GM21367 (cell line): ENCODE measurements around the gene MAP2K4.

Experiments used
- ATAC-seq: cut with Tn5 transposase; IDR thresholded peaks from one replicate; pipeline ENCODE4 v1.9.1; 2021; ENCODE audit not compliant: unreplicated experiment

Gene MAP2K4

DNA sequence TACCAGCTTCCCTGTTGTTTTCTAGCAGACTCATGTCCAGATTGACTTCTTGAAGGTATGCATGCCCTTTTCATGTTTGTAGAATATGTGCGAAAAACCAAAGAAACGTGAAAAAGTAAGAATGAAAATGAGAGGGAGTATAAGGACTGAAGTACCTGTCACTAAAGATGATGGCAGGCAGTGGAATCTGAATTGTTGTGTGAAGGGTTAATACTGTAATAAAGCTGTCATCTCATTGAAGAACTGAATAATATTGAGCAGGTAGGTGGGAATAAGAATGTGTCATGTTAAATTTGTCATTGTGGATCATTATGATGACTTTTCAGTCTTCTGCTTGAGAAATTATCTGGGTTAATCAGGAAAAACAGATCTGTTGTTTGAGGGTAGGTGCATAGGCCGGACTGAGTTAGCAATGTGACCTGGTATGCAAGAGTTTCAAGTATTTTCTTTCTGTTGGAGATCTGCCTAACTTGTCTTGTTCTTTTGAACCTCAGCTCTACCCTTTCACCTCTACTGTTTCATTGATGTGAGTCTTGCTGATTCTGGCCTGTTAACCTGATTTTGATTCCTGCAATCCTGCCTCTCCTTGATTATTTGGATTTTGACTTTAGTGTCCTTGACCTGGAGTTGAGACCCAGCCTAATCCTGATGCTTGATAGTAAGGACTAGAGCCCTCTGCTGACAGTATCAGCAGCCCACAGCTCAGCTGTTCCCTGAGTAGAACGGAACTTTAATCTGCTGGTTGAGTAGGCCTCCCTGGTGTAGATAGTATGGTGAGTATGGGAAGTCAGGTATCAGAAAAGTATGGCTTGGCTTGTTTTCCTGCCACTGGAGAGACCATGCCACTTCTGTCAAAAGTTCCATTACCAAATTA, 64.6 kb downstream of the MAP2K4 start:
- no peak for ATAC-seq

DNA sequence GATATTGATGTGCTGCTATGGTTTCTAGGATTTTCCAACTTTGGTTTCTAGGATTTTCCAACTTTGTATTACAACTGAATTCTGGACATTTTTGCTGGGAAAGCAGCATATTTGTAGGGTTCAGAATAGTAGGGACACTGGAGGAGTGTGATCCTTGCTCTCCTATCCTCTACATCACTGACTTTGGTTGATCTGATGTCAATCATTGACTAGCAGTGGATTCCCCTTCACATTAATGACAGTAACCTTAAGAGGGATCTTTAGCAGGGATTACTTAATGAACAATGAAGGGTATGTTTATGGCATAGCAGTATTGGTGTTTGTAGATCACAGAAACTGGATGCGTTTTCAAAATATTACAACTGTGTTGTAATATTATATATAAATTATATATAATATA, 67.4 kb downstream of the MAP2K4 start:
- ATAC-seq = no peak

DNA sequence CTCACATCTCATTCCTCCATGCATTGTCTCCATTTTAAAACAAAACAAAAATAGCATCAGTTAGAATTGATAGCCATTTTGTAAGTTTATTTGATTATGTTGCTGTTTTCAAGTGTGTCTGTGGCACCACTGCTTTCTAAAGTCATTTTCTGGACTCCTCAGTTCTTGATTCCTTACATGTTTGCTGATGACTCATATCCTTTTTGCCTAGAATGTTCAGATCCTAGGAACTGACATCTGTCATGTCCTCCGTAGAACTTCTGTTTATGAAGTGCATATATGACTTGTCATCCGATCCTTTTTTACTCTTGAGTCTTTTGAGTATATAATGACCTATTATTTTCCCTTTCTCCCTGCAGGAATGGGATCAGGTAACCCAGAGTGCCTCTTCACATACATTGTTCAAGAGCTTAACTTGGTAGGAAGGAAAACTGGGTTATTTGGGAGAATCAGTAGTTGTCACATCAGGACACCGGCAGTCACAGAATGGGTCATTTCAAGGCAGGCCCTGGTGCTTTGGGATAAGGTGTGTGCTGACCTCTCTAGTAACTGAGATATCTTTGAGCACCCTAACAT, 69.2 kb downstream of the MAP2K4 start:
- ATAC-seq = no peak

DNA sequence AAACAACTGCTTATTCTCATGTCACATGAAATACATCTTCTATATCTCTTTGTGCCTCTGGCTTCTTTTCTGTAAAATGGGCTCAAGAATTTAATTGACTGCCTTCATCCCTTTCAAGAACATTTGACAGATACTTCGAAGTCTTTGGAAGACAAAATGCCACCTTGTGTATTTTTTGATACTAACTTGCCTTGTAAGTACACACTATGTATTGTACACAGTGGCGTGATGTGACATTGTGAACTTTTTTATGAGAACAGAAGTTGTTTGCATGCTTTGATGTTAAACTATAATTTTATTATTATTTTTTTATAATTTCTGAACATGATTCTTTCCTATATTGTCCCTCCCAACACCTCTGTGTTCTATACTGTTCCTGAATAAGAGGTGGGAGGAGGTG, 73.7 kb downstream of the MAP2K4 start:
- no peak for ATAC-seq

DNA sequence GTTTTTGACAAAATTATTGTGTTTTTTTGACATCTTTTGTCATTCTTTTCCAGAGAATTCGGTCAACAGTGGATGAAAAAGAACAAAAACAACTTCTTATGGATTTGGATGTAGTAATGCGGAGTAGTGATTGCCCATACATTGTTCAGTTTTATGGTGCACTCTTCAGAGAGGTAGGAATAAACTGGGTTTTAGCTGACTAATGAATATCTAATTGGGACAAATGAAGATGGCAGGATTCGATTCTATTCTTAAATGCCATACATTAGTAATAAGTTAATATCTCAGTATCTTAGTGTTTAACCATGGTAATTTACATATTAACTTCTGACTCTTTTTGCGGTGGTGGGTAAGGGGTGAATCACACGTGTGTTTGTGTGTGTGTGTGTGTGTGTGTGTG, 74.8 kb downstream of the MAP2K4 start:
- ATAC-seq = no peak

DNA sequence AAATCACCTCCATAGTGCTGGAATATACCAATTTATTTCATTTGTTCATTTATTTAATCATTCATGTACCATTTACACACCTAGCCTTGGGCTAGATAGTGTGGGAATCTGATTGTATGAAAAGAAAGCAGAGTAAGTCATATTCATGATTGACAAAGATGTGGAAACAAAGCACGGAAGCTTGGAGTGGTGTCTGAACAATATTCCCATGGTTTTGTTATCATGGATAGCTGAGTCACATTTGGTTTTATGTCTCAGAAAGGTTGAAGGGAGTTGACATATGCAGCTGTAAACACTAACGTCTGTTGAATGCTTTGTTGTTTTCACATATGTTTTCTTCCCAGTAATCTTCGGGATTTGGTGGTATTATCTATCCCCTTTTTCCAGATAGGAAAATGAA, 76.6 kb downstream of the MAP2K4 start:
- no peak for ATAC-seq

DNA sequence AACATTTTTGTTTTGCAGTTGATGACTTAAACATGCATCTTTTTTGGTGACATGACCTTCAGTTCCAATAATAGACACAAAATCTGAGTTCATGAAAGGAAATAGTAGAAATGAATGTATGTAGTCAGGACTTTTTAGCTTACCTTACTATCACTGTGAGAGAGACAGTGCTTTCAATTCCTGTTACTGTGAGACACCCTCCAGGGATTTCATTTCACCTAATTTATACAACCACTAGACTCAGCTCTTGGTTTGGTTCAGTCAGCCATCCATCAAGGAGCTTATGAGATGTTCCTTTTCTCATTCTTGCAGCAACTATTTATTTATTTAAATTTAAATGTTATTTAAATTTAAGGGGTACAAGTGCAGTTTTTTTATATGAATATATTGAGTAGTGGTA, 77.9 kb downstream of the MAP2K4 start:
- ATAC-seq = peak; percentile 98

DNA sequence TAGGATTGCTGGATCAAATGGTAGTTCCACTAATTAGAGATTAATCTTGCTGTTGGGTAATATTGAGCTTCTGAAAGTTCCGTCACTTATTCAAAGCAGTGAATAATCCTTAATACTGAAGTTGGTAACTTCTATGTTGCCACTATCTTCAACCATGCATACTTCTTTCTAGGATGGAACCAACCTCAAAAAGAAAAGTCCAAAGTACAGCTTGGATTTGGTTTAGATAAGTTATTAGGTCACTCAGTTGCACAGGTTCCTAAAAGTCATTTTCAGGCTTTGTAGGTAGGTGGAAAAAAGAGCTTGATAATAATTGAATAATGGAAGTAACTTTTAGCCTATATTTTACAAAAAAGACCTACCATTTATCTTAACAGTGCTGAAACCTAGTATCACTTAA, 78.7 kb downstream of the MAP2K4 start:
- ATAC-seq = no peak

DNA sequence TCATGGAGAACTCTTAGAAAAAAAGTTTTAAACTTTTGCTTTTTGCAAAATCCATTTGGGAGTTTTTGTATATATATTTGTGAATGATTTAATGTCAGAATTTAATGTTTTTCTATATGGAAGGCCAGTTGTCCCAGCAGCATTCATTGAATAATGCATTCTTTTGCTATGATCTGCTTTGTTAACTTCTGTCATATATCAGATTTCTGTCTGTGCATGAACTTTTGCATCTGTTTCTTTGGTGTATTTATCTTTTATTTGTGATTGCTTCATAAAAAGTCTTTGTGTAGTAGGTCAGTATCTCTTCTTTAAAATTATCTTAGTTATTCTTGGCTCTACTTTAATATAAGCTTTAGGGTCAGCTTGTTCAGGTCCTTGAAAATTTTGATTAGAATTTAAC, 84.2 kb downstream of the MAP2K4 start:
- no peak for ATAC-seq

DNA sequence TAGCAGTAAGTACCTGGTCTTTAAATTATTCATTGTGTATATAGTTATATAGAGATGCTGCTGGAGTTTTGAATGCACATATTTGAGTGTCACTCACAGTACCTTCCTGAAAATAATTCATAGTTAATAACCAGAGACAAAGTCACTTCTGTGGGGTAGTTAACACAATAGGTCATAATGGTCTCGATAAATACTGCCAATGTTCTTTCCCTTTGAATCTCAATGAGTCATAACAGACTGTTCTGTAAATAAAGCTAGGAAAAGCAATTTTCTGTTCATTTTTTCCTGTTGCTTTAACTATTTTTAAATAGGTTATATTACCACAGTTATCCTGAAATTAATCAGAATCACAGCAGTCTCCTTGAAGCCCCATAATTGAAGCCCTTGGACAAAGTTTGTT, 87.2 kb downstream of the MAP2K4 start:
- no peak for ATAC-seq

DNA sequence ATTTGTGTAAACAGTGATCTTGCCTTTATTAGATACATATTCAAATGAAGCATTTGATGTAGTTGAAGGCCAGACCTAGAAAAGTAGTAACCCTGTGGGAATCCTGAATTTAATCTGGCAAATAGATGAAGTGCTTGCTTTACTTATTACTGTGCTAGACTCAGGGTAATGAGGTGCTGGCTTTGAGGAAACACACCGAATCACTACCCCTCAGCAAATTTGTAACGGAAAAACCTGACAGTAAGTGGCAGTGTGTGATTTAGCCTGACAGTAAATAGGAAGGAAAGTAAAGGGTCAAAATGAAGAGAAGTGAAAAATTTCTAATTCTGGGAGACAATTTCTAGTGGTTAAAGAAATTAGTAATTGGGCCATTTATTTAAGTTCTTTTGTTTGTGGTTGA, 90.2 kb downstream of the MAP2K4 start:
- no peak for ATAC-seq

DNA sequence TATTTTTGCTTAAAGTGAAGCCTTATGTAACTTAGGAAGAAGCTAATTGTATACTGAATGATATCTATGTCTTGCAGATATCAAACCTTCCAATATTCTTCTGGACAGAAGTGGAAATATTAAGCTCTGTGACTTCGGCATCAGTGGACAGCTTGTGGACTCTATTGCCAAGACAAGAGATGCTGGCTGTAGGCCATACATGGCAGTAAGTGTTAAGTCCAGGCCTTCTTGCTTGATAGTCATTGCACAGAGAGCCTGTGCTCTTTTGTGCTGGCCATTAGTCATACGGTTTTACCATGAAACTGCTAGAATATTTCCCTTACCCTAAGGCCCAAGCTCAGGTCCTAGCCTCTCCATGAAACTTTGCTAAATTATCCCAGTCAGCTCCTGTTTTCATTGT, 92.5 kb downstream of the MAP2K4 start:
- no peak for ATAC-seq

DNA sequence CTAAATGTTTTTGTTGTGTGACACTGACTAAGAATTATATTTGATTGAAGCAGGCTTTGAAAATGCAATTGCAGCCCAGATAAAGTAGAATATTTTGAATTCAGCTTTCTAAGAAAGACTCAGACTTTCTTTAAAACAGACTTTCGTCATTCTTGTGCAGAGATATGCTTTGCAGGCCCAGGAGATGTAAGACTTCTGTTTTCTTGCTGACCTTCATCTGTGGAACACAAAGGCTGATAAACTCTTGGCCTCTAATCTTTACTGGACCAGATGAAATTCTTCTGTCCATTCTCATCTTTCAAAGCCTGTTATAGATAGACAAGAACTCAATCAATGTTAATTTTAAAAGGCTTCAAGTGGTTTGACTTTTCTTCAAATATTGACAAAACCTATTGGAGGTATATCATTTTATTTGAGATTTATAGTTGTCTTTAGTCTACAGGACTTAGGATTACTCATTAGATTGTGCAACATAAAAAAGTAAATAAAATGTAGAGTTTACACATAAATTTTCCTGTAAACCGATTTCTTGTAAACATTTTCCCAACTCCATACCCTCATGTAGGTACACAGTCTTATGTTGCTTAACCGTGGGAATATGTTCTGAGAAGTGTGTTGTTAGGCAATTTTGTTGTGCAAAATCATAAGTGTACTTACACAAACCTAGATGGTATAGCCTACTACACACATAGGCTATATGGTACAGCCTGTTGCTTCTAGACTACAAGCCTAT, 94.2 kb downstream of the MAP2K4 start:
- no peak for ATAC-seq

DNA sequence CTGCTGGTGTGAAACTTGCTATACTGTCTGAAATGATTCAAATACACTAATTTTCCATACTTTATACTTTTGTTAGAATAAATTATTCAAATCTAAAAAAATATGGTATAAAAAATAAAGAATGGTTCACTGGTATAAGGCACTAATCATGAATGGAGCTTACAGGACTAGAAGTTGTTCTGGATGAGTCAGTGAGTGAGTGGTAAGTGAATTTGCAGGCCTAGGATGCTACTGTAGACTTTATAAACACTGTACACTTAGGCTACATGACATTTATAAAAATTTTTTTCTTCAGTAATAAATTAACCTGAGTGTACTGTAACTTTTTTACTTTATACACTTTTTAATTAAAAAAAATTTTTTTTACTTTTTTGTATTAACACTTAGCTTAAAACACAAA, 95.5 kb downstream of the MAP2K4 start:
- no peak for ATAC-seq

DNA sequence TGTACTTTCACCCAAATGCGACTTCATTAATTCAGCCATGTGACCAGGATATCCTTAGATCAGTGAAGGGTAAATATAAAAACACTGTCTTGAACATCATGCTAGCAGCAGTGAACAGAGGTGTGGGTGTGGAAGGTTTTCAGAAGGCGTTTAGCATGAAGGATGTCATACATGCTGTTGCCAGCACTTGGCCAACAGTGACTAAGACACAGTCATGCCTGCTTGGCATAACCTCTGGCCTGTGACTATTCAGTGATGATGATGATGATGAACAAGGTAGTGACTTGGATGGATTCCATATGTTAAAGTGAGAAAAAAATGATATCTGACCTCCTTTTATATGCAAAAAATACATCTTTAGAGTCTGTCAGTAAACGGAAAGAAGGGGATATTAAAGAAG, 97.9 kb downstream of the MAP2K4 start:
- no peak for ATAC-seq

DNA sequence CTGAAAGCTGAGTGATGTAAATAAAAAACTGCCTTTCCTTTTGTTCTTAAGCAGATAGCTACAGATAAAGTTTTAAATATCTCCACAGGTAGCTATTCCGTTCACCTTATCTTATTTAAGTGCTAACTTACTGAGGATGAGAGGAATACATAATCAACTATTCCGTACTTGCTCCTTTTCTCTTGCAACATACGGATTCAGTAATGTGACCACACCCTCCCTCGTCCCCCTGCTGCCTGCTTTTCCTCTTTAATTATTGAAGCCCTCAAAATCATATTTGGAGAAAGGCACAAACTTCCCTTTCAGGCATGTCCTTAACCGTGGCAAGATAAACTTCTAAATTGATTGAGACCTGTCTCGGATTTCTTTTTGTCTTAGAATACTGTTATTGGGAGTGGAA, 101.4 kb downstream of the MAP2K4 start:
- ATAC-seq = no peak

DNA sequence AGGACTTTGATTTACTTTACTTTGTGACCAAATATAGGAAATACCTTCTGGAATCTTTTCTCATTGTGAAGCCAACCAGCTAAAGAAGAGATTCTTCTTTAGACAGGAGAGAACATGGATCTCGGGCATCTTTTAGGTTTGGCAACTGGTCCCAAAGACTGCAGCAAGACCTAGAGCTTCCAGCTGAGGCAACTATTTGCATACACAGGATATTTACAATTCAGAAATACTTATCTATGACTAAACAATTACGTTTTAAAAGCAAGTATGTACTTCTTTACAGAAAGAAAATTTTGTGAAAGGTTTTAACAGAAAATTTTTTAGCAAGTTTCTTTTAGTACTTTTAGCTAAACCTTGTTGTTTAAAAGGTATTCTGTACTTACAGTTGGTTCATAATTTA, 106.5 kb downstream of the MAP2K4 start:
- no peak for ATAC-seq

DNA sequence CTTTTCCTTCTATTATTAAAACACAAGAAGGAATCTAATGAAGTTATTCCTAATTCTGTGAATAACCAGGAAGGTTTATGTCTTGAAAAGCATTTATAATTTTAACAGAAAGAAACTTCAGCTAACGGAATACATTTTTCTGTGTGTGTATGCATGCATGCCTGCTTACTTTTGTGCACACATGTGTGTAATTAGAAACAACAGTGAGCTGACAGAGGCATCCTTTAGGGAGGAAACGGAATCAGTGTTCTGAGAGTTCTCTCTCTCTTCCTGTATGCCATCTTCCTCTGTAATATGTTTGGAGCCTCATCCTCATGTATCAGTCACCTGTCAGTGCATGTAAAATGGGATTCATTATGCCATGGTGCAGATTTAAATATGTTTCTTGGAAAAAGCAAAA, 107.0 kb downstream of the MAP2K4 start:
- ATAC-seq = no peak

DNA sequence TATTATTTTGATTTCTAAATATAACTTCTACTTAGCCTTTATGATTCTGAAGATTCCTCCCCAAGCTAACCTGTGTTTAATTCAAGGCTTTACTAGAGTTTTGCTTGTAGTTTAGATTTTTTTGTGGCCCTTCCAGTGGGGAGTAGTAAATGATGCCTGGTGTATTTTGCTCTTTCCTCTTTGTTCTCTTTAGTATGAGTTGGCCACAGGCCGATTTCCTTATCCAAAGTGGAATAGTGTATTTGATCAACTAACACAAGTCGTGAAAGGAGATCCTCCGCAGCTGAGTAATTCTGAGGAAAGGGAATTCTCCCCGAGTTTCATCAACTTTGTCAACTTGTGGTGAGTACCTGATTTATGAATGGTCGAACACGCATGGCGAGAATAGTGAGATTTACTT, 108.3 kb downstream of the MAP2K4 start:
- ATAC-seq = no peak

DNA sequence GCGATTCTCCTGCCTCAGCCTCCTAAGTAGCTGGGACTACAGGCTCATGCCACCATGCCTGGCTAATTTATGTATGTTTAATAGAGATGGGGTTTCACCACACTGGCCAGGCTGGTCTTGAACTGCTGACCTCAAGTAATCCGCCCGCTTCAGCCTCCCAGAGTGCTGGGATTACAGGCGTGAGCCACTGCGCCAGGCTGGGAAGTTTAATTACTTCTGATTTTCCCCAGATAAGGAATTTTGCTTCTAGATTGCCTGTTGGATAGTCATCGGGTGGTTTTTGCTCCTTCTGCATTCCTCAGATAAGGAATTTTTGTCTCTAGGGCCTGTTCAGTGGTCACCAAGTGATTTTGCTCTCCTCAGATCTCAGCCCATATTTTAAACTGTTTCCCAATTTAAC, 112.5 kb downstream of the MAP2K4 start:
- ATAC-seq = no peak

DNA sequence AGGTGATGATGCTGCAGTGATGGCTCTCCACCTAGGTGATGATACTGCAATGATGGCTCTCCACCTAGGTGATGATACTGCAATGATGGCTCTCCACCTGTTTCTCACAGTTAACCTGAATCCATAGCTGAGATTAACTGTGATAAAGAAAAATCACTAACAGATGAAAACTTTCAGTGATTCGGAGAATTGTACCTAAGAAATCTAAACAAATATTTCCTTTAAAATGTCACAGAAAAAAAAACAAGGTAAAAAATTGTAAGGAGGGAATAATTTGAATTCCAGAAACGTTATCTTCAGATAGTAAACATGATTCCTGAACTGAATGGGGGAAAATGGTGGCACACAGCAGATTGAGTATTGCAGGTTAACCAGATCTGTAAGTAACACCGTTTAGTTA, 113.4 kb downstream of the MAP2K4 start:
- no peak for ATAC-seq

DNA sequence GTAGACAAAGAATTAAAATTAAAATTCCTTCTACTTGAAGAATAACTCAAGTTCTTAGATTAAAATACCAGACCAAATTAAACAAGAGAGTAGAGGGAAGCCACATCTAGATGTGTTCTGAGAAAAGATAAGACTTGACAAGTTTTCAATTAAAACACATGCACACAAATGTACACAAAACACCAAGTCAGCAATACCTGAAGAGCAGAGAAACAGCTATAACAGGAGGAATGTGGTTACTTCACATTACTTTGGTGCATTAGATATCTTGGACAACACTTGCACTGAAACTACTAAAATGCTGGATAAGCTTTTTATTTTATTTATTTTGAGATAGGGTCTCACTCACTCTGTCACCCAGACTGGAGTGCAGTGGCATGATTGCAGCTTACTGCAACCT, 113.9 kb downstream of the MAP2K4 start:
- no peak for ATAC-seq
